Measurements from ENCODE around the gene LINC00632.

The LINC00632 gene

GRCh38 chrX:140765043-140765784 lies 55.7 kb downstream of the LINC00632 start:
- DNase-seq: no peak

DNA sequence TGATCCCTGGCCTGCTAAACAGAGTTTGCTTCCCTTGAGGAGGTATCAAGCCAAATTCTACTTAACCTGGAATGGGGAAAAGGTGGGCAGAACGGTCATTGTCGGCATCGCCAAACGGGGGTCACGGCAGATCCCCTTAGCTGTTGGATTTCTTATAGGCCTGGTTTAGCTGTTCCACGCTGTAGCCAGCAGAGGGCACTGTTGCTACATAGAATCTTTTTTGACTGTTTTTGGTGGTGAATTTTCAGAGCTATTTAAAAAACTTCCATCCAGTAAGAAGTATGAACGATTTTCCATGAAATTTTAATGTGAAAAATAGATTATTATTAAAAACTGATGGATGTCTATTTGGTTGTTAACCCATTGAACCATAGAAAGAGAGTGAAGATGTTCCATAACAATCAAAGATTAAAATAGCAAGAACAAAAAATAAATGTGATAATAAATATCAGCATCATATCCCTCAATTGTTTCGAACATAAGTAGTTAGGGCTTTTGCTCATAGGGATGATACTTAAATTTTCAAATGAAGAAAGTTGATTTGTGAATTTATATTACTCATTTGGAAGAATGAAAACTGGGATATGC lies 56.6 kb downstream of the LINC00632 start:
- no peak for DNase-seq

- DNase-seq: no peak
Measured at GRCh38 chrX:140767646-140768045, 58.1 kb downstream of the LINC00632 start.

- DNase-seq: no peak
Measured at GRCh38 chrX:140775211-140775610, 65.7 kb downstream of the LINC00632 start.

DNA sequence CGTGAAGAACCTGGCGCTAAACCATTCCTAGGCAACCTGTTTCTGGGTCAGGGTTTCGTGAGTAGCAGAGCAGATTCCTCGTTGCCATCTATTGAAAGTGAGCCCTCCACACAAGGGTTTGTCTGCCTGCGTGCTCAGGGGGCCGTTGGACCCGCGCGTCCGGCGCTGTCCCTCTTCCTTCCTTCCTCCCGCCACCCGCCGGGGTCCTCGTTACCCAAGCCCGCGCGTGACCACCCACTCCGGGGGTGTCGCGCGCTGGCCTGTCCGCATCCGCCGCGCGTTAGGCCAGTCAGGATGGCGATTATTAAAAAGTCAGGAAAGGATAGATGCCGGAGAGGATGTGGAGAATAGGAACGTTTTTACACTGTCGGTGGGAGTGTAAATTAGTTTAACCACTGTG lies 66.8 kb downstream of the LINC00632 start:
- DNase-seq: no peak

GRCh38 chrX:140794642-140795041 lies 85.1 kb downstream of the LINC00632 start:
- no peak for DNase-seq

GRCh38 chrX:140799216-140799615 lies 89.7 kb downstream of the LINC00632 start:
- DNase-seq: no peak

GRCh38 chrX:140804292-140804691 lies 94.7 kb downstream of the LINC00632 start:
- DNase-seq: no peak

GRCh38 chrX:140815868-140816267 lies 106.3 kb downstream of the LINC00632 start:
- peak; percentile 37 for DNase-seq

DNA sequence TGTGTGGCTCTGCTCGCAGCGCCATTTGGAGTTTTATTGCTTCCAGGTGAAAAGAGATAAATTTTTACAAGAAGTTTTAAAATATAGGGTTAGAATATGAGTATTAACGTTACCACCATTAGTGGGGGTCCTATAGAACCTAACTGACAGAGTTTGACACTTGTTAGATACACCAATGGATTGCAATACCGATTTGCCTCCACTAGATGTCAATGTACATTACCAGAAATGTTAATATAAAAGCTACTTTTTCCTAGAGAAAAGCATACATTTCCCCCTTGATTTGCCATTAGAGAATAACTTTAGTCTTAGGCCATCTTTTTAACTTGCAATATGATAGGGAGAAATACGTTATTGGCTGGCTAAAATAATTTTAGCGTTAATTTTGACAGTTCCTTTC lies 108.4 kb downstream of the LINC00632 start:
- no peak for DNase-seq

DNA sequence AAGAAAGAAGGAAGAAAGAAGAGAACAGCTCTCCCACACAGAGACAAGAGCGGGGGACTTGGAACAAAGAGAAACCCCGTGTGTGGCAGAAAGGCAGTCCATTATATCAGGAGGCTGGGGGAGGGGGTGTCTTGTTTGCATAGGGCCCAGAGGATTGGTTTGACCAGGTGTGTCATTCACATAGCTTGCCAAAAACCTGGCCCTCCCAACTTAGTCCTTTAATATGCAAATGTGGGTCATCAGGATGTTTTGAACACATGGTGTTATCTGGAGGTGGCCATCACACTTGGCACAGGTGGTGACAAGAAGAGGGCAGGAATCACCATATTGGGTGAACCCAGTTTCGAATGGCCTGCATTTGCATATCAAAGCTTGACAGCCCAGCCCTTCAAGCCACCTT lies 111.7 kb downstream of the LINC00632 start:
- DNase-seq: no peak

GRCh38 chrX:140822184-140822583 lies 112.6 kb downstream of the LINC00632 start:
- no peak for DNase-seq

- no peak for DNase-seq
Measured at GRCh38 chrX:140822861-140823260, 113.3 kb downstream of the LINC00632 start.

DNA sequence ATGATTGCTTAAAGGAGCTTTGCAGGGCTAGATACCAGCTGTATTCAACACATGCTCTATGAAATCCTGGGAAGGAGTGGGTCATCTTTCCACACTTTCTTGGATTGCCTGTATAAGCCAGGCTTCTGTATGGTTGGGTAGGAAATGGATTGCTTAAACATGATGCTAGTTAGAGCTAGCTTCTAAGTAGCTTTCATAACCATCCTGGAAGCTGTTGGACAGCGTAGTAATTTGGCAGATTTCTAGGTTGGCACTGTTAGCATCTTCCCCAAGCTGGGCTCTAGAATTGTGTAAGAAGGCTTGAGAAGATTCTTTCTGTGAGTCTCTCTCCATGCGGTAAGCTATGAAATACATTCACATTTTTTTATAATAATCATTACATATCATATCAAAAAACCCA lies 127.3 kb downstream of the LINC00632 start:
- DNase-seq: no peak
